Tibial nerve (tissue), 4 donors: ENCODE results near the gene HS6ST3. TPM values are rescaled to one million over a fixed set of nuclear protein-coding genes. Genes with fewer than 3 reads are reported as not detected.

Experiments used
- DNase-seq, 2 donors: peaks; one replicate each; pipeline ENCODE4 v3.0.0-alpha.2; 2019; ENCODE audit warnings: low spot score in 2 of 2
- H3K27ac ChIP-seq, 4 donors: fragments of 200-600 bp; sonication (generic) in 3 of 4; one replicate each; pipeline ENCODE4 v1.5.1; 2017 to 2019; ENCODE audit warnings: mild to moderate bottlenecking in 1 of 4
- H3K27me3 ChIP-seq, 2 donors: fragments of 200-600 bp; sonication (generic) in 1 of 2; one replicate each; pipeline versions ENCODE4 v1.5.1 to v1.6.0; 2017 to 2019
- H3K36me3 ChIP-seq, 3 donors: fragments of 200-600 bp; sonication (generic); one replicate each; pipeline ENCODE4 v1.5.1; 2018 to 2019
- H3K4me1 ChIP-seq, 4 donors: fragments of 200-600 bp; sonication (generic) in 3 of 4; one replicate each; pipeline ENCODE4 v1.5.1; 2017 to 2019
- H3K4me3 ChIP-seq, 4 donors: fragments of 200-600 bp; sonication (generic) in 3 of 4; one replicate each; pipeline ENCODE4 v1.5.1; 2017 to 2019; ENCODE audit warnings: mild to moderate bottlenecking in 1 of 4, moderate library complexity in 1 of 4
- H3K9me3 ChIP-seq, 4 donors: fragments of 200-600 bp; sonication (generic) in 3 of 4; one replicate each; pipeline ENCODE4 v1.5.1; 2017 to 2019
- CTCF ChIP-seq, 5 experiments: fragments of 200-600 bp in 3 of 5; fragments of 450-650 bp in 2 of 5; sonication (generic) in 3 of 5; IDR thresholded peaks; one replicate each; pipeline ENCODE4 v1.5.1; 2016 to 2019; ENCODE audit warnings: antibody characterized with exemption in 5 of 5, mild to moderate bottlenecking in 3 of 5, moderate library complexity in 2 of 5
- EP300 ChIP-seq, 2 donors: sonication (generic); formaldehyde crosslinking; IDR thresholded peaks; one replicate each; pipeline ENCODE4 v1.6.1; 2017; ENCODE audit warnings: antibody characterized with exemption in 2 of 2, mild to moderate bottlenecking in 1 of 2
- POLR2A ChIP-seq, 2 donors: fragments of 450-650 bp; IDR thresholded peaks; one replicate each; pipeline ENCODE4 v1.6.1; 2017; ENCODE audit warnings: antibody characterized with exemption in 2 of 2, mild to moderate bottlenecking in 2 of 2, moderate library complexity in 2 of 2
- WGBS, 2 donors: methylation state at CpG; one replicate each; pipeline ENCODE4 v1.1.5; 2018; 5-methylcytosine and 5-hydroxymethylcytosine counted together
- total RNA-seq, 4 donors: library from RNA; depleted of rRNA; stranded (reverse); fragments of >200 nt; gene quantifications; one replicate each; pipeline ENCODE4 v1.1.0, GENCODE V29; 2016

The HS6ST3 gene
- total RNA-seq, 4 donors from 2014 or later = 0.21 to 1.1 (median 0.79) TPM

GRCh38 chr13:96646515-96647211, 556.8 kb downstream of the HS6ST3 start:
- H3K27me3 ChIP-seq = no peaks in the 10 kb centered on the region
- no peak for DNase-seq
- TF ChIP-seq POLR2A (IDR thresholded peaks at IDR 0.05) = no peak
- TF ChIP-seq CTCF (IDR thresholded peaks at IDR 0.05) = no peak
- no peak for TF ChIP-seq EP300 (IDR thresholded peaks at IDR 0.05)
- H3K27ac ChIP-seq = no peak overlapping the region
- H3K4me3 ChIP-seq = no peak overlapping the region
- 82% methylated on average over 8 of the region's 8 CpGs for WGBS, 2 donors
- H3K4me1 ChIP-seq = no peaks in the 10 kb centered on the region
- peaks cover 0 to 23% (median 2%) of the 10 kb centered on the region in 4 donors for H3K9me3 ChIP-seq
- H3K36me3 ChIP-seq = no peaks in the 10 kb centered on the region

- TF ChIP-seq POLR2A (IDR thresholded peaks at IDR 0.05) = no peak
- TF ChIP-seq EP300 (IDR thresholded peaks at IDR 0.05) = no peak
- no peak for TF ChIP-seq CTCF (IDR thresholded peaks at IDR 0.05)
- no peaks in the 10 kb centered on the region for H3K4me1 ChIP-seq
- no peak overlapping the region for H3K27ac ChIP-seq
- H3K27me3 ChIP-seq = no peaks in the 10 kb centered on the region
- H3K36me3 ChIP-seq = no peaks in the 10 kb centered on the region
- no peak overlapping the region for H3K4me3 ChIP-seq
- peaks cover 0 to 3% (median 0%) of the 10 kb centered on the region in 4 donors for H3K9me3 ChIP-seq
- WGBS, 2 donors = 75 to 80% methylated on average over 3 of the region's 3 CpGs
- no peak for DNase-seq
Observed at GRCh38 chr13:96650301-96650886, 560.5 kb downstream of the HS6ST3 start.

- 26 to 32% methylated on average over 1 of the region's 1 CpG for WGBS, 2 donors
- no peaks in the 10 kb centered on the region for H3K4me1 ChIP-seq
Observed at GRCh38 chr13:96651598-96651997, 561.7 kb downstream of the HS6ST3 start.

GRCh38 chr13:96652506-96652905, 562.6 kb downstream of the HS6ST3 start:
- H3K4me1 ChIP-seq = no peaks in the 10 kb centered on the region
- DNase-seq = no peak
- no peaks in the 10 kb centered on the region for H3K9me3 ChIP-seq
- H3K27ac ChIP-seq = no peak overlapping the region
- no peaks in the 10 kb centered on the region for H3K36me3 ChIP-seq
- no peak for TF ChIP-seq CTCF (IDR thresholded peaks at IDR 0.05)
- no peak for TF ChIP-seq EP300 (IDR thresholded peaks at IDR 0.05)
- TF ChIP-seq POLR2A (IDR thresholded peaks at IDR 0.05) = no peak
- no peak overlapping the region for H3K4me3 ChIP-seq
- no peaks in the 10 kb centered on the region for H3K27me3 ChIP-seq

More at GRCh38 chr13:96651598-96651997, 561.7 kb downstream of the HS6ST3 start:
- Histone ChIP-seq H3K4me3 (no peak overlapping the region), H3K27ac (no peak overlapping the region), H3K27me3 (no peaks in the 10 kb centered on the region), H3K9me3 (no peaks in the 10 kb centered on the region), H3K36me3 (no peaks in the 10 kb centered on the region)
- DNase-seq = no peak
- TF ChIP-seq POLR2A (IDR thresholded peaks at IDR 0.05) (no peak), CTCF (IDR thresholded peaks at IDR 0.05) (no peak)

- H3K4me3 ChIP-seq = no peak overlapping the region
- no peaks in the 10 kb centered on the region for H3K36me3 ChIP-seq
- H3K27ac ChIP-seq = no peak overlapping the region
- TF ChIP-seq POLR2A (IDR thresholded peaks at IDR 0.05) = no peak
- no peak for TF ChIP-seq CTCF (IDR thresholded peaks at IDR 0.05)
- no peak for TF ChIP-seq EP300 (IDR thresholded peaks at IDR 0.05)
- DNase-seq = no peak
- no peaks in the 10 kb centered on the region for H3K4me1 ChIP-seq
- 90 to 92% methylated on average over 2 of the region's 2 CpGs for WGBS, 2 donors
- no peaks in the 10 kb centered on the region for H3K27me3 ChIP-seq
- peaks cover 0 to 24% (median 3%) of the 10 kb centered on the region in 4 donors for H3K9me3 ChIP-seq
Observed at GRCh38 chr13:96661612-96662011, 571.7 kb downstream of the HS6ST3 start.
